GM12892 (cell line): ENCODE data around the gene TRIM33.

Experiments
- POLR2A ChIP-seq: IDR thresholded peaks from 2 replicates; pipeline ENCODE4 v1.6.1; 2011; ENCODE audit warnings: low read depth, low read length, control low read depth
- POLR2AphosphoS5 ChIP-seq: IDR thresholded peaks from 2 replicates; pipeline ENCODE4 v1.6.1; 2011; ENCODE audit warnings: low read depth, low read length, control low read depth
- TAF1 ChIP-seq: IDR thresholded peaks from 2 replicates; pipeline ENCODE4 v1.6.1; 2011; ENCODE audit warnings: low read depth, mild to moderate bottlenecking, control low read depth, low read length, borderline replicate concordance

DNA sequence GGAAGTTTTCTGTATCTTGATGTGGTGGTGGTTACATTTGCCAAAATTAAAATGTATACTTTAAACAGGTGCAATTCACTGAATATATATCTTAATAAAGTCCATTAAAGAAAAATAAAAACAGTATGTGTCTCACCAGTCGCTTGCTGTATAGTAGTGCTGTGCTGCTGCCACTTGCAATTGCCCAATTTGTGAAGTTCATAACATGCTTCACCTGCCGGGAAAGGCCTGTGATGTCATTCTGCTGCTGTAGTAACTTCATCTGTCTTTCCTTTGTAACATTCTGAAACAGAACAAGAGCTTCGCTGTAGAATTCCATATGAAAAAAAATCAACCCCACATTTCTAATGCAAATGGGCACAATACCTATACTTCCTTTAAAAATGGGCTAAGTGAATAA, 83.4 kb downstream of the TRIM33 start:
- TF ChIP-seq POLR2AphosphoS5 (no peak), TAF1 (no peak), POLR2A (no peak)
